Keratinocyte (primary cell): Measurements from ENCODE around the gene NINJ2.

Source experiments
- CTCF ChIP-seq, 3 experiments: IDR thresholded peaks in 1 of 3; conservative IDR thresholded peaks in 1 of 3; optimal IDR thresholded peaks in 1 of 3; 2 replicates in 2 of 3; 3 replicates in 1 of 3; pipeline versions ENCODE3 to v1.5.1; 2011; ENCODE audit warnings: low read length in 3 of 3, mild to moderate bottlenecking in 3 of 3, moderate library complexity in 2 of 3, control low read depth in 1 of 3, inconsistent platforms in 1 of 3; ENCODE audit not compliant: insufficient read depth in 2 of 3; ENCODE audit errors: extremely low read depth in 1 of 3
- EZH2 ChIP-seq: IDR thresholded peaks from one replicate; pipeline ENCODE4 v1.6.1; 2012; ENCODE audit warnings: inconsistent platforms, mild to moderate bottlenecking, low read length, moderate library complexity

- TF ChIP-seq CTCF (optimal IDR thresholded peaks at IDR 0.05 in 1 of 3, IDR thresholded peaks at IDR 0.05 in 1 of 3, conservative IDR thresholded peaks at IDR 0.05 in 1 of 3; ENCODE audit: extremely low read depth in 1 of 3, insufficient read depth in 2 of 3, low read length in 3 of 3) = no peak
- TF ChIP-seq EZH2 = no peak
These were observed 26.6 kb downstream of the NINJ2 start for GRCh38 chr12:636632-637031.
